ENCODE data around the gene FBLN2. TPM values are rescaled to one million over a fixed set of nuclear protein-coding genes. Genes with fewer than 3 reads are reported as not detected.

FBLN2 gene
- total and polyA plus RNA-seq, 3 experiments from 2014 or later, result 0.09 to 3.2 (median 0.18) TPM

DNA sequence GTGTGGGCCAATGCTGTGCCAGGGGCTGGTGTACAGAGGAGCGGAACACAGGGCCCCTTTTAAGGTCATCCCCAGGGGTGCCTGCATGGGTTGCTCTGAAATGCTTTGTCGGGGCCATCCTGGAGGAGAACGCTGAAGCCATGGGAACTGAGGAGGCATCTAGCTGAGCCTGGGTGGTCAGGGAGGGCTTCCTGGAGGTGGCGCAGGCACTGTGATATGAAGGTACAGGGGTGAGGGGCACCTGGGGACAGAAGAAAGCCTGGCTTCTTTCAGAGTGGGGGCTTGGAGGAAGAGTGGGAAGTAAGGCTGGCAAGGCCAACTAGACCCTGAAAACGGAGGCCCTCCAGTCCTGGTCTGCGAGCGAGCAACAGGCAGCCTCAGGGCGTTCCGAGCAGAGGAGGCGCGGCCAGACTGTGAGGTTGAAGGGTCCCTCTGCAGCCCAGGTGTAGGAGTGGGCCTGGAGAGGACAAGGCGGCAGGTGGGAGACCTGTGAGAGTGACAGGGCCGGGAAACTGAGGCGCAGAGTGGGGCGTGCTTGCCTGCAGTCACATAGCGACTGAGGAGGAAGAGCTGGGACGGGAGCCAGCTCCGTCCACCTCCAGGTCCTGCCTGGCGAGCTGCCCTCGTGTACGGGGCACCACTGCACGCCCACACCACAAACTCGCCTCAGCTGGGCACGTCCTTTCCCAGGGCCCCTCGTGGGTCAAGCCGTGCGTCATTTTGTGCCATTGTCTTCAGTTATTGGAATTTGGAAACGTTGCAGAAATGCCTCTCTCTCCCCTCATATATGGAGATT is 4.1 kb downstream of the FBLN2 start:
- Histone ChIP-seq H3K27ac (ENCODE audit: low read depth, low read length) (no peak overlapping the region), H3K9me3 (ENCODE audit: low read length) (no peaks in the 10 kb centered on the region), H3K36me3 (ENCODE audit: insufficient read depth, low read length) (no peaks in the 10 kb centered on the region), H3K4me1 (ENCODE audit: insufficient read depth, low read length) (no peaks in the 10 kb centered on the region), H3K27me3 (ENCODE audit: insufficient read depth, low read length, poor library complexity, severe bottlenecking) (peaks cover 11% of the 10 kb centered on the region), H3K4me3 (ENCODE audit: low read length) (no peak overlapping the region)
- Mint-ChIP-seq H3K36me3 (peaks cover 0 to 4% (median 0%) of the 10 kb centered on the region in 3 donors), H3K4me3 (no peak overlapping the region), H3K9me3 (peaks cover 0 to 3% (median 0%) of the 10 kb centered on the region in 5 donors), H3K27me3 (peaks cover 22 to 62% of the 10 kb centered on the region in 2 donors), H3K4me1 (peaks cover 6 to 12% (median 10%) of the 10 kb centered on the region in 3 donors), H3K27ac (no peak overlapping the region)
- ChIA-PET POLR2A (no interaction called here), CTCF (no interaction called here)
- no peak for DNase-seq

DNA sequence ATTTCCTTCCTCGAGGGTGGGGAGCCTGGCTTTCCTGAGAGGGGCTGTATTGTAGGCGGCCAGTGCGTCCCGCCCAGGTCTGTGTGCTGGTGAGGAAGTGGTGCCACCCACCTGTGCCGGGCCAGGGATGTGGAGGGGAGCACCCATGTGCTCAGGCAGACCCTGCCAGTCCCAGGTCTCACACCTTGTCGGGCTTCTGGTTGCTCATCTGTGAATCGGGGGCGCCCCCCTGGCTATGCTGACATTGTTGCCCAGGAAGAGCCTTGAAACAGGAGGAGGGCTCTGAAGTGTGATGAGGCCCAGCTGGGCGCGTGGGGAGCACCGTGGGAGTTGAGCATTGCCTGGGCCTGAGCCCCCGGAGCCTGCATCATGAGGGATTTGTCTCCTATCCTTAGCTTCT is 4.8 kb downstream of the FBLN2 start:
- Mint-ChIP-seq H3K27ac (no peak overlapping the region), H3K36me3 (peaks cover 0 to 4% (median 0%) of the 10 kb centered on the region in 3 donors), H3K4me3 (no peak overlapping the region), H3K4me1 (peaks cover 5 to 6% (median 6%) of the 10 kb centered on the region in 3 donors), H3K9me3 (peaks cover 0 to 3% (median 0%) of the 10 kb centered on the region in 5 donors), H3K27me3 (peaks cover 20 to 60% of the 10 kb centered on the region in 2 donors)
- Histone ChIP-seq H3K4me3 (ENCODE audit: low read length) (no peak overlapping the region), H3K27ac (ENCODE audit: low read depth, low read length) (no peak overlapping the region), H3K9me3 (ENCODE audit: low read length) (no peaks in the 10 kb centered on the region), H3K4me1 (ENCODE audit: insufficient read depth, low read length) (no peaks in the 10 kb centered on the region), H3K36me3 (ENCODE audit: insufficient read depth, low read length) (no peaks in the 10 kb centered on the region), H3K27me3 (ENCODE audit: insufficient read depth, low read length, poor library complexity, severe bottlenecking) (peaks cover 7% of the 10 kb centered on the region)
- CTCF ChIA-PET, result no interaction called here
- POLR2A ChIA-PET, result no interaction called here
- DNase-seq, result no peak

DNA sequence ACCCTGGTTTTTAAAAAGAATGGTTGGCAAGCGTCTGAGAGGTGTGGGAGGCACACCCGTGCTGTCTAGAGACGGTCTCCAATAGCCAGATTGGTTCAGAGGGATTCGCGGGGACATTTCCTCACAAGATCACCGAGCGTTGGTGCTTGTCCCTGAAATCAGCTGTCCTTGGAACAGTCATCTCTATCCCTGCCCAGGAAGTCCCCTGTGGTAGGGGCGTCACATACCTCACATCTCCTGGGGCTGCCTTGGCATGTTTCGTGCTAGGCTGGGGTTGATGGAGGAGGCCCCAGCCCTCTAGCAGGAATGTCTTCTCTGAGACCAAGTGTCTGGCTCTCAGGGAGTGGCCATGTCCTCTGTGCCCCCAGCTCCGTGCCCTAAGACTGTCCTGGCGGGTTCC is 6.8 kb downstream of the FBLN2 start:
- POLR2A ChIA-PET, result no interaction called here

DNA sequence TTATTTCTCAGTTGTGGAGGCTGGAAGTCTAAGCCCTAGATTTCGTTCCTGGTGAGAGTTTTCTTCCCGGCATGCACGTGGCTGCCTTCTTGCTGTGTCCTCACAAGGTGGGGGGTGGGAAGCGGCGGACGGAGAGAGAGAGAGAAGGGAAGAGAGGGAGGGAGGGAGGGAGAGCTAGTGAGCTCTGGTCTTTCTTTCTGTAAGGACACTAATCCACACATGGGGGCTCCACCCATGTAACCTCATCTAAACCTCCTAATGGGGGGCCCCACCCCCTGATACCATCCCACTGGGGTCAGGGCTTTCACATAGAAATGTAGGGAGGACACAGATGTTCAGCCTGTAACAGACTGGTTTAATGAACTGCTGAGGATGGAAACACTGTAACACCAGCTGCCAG is 7.3 kb downstream of the FBLN2 start:
- H3K36me3 Mint-ChIP-seq, result no peaks in the 10 kb centered on the region

More for the DNA sequence above, 6.8 kb downstream of the FBLN2 start:
- H3K36me3 Mint-ChIP-seq, result no peaks in the 10 kb centered on the region
- H3K9me3 Mint-ChIP-seq, result peaks cover 0 to 1% (median 0%) of the 10 kb centered on the region in 5 donors
- Histone ChIP-seq H3K27ac (ENCODE audit: low read depth, low read length) (no peak overlapping the region), H3K4me1 (ENCODE audit: insufficient read depth, low read length) (no peaks in the 10 kb centered on the region), H3K4me3 (ENCODE audit: low read length) (no peak overlapping the region), H3K36me3 (ENCODE audit: insufficient read depth, low read length) (no peaks in the 10 kb centered on the region), H3K9me3 (ENCODE audit: low read length) (no peaks in the 10 kb centered on the region), H3K27me3 (ENCODE audit: insufficient read depth, low read length, poor library complexity, severe bottlenecking) (no peaks in the 10 kb centered on the region)
- H3K4me3 Mint-ChIP-seq, result no peak overlapping the region
- H3K4me1 Mint-ChIP-seq, result no peaks in the 10 kb centered on the region
- H3K27ac Mint-ChIP-seq, result no peak overlapping the region
- peaks cover 15 to 57% of the 10 kb centered on the region in 2 donors for H3K27me3 Mint-ChIP-seq
- CTCF ChIA-PET, result no interaction called here
- DNase-seq, result no peak

DNA sequence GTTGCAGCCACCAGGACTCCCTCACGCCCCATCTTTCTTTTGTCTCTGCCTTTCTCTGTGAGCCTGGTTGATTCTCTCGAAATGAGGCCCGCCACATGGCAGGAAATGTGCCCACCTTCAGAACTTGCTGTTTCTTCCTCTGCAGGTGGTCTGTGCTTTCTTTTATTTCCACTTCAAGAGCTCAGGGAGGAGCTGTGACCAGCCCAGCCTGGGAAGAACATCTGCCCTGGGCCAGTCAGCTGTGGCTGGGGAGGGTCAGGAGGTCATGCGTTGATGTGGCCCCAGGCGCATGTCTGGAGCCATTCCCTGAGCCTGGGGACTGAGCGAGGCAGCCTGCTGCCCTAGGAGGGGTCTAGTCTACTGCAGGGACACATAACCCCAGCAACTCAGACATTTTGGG is 8.0 kb downstream of the FBLN2 start:
- H3K4me1 ChIP-seq (ENCODE audit: insufficient read depth, low read length), result no peaks in the 10 kb centered on the region
- no peak overlapping the region for H3K4me3 Mint-ChIP-seq
- H3K36me3 Mint-ChIP-seq, result no peaks in the 10 kb centered on the region
- H3K27ac ChIP-seq (ENCODE audit: low read depth, low read length), result no peak overlapping the region
- no peak for DNase-seq
- H3K9me3 ChIP-seq (ENCODE audit: low read length), result no peaks in the 10 kb centered on the region
- H3K9me3 Mint-ChIP-seq, result peaks cover 0 to 1% (median 0%) of the 10 kb centered on the region in 5 donors
- H3K4me1 Mint-ChIP-seq, result no peaks in the 10 kb centered on the region
- no peak overlapping the region for H3K4me3 ChIP-seq (ENCODE audit: low read length)
- POLR2A ChIA-PET, result no interaction called here
- CTCF ChIA-PET, result no interaction called here
- H3K36me3 ChIP-seq (ENCODE audit: insufficient read depth, low read length), result no peaks in the 10 kb centered on the region
- peak overlapping the region in 1 of 8 donors; percentile 50 for H3K27ac Mint-ChIP-seq
- H3K27me3 ChIP-seq (ENCODE audit: insufficient read depth, low read length, poor library complexity, severe bottlenecking), result no peaks in the 10 kb centered on the region
- H3K27me3 Mint-ChIP-seq, result peaks cover 15 to 53% of the 10 kb centered on the region in 2 donors

More for the DNA sequence above, 7.3 kb downstream of the FBLN2 start:
- H3K4me3 ChIP-seq (ENCODE audit: low read length), result no peak overlapping the region
- DNase-seq, result no peak
- H3K36me3 ChIP-seq (ENCODE audit: insufficient read depth, low read length), result no peaks in the 10 kb centered on the region
- Mint-ChIP-seq H3K27me3 (peaks cover 15 to 56% of the 10 kb centered on the region in 2 donors), H3K27ac (no peak overlapping the region), H3K4me3 (no peak overlapping the region), H3K4me1 (no peaks in the 10 kb centered on the region), H3K9me3 (peaks cover 0 to 1% (median 0%) of the 10 kb centered on the region in 5 donors)
- H3K27me3 ChIP-seq (ENCODE audit: insufficient read depth, low read length, poor library complexity, severe bottlenecking), result no peaks in the 10 kb centered on the region
- no peaks in the 10 kb centered on the region for H3K4me1 ChIP-seq (ENCODE audit: insufficient read depth, low read length)
- no peak overlapping the region for H3K27ac ChIP-seq (ENCODE audit: low read depth, low read length)
- CTCF ChIA-PET, result no interaction called here
- POLR2A ChIA-PET, result no interaction called here
- H3K9me3 ChIP-seq (ENCODE audit: low read length), result no peaks in the 10 kb centered on the region

DNA sequence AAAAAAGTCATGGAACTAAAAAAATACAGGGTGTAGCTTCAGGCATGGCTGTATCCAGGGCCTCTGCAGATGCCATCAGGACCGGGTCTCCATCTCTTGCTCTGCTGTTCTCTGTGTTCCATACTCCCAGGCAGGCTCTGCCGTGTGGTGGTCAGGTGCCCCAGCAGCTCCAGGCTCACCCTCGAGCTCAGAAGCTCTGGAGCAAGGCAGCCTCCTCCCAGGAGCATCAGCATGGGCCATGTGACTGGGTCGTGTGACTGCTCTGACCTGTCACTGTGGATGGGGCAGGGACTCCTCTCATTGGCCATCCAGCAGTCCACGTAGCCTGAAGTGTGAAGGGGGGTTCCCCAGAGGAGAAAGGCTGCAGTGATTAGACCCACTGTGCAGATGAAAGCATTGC is 8.5 kb downstream of the FBLN2 start:
- H3K4me3 Mint-ChIP-seq, result no peak overlapping the region
- Histone ChIP-seq H3K36me3 (ENCODE audit: insufficient read depth, low read length) (no peaks in the 10 kb centered on the region), H3K27me3 (ENCODE audit: insufficient read depth, low read length, poor library complexity, severe bottlenecking) (no peaks in the 10 kb centered on the region), H3K27ac (ENCODE audit: low read depth, low read length) (no peak overlapping the region), H3K4me1 (ENCODE audit: insufficient read depth, low read length) (no peaks in the 10 kb centered on the region), H3K9me3 (ENCODE audit: low read length) (no peaks in the 10 kb centered on the region), H3K4me3 (ENCODE audit: low read length) (no peak overlapping the region)
- ChIA-PET CTCF (no interaction called here), POLR2A (no interaction called here)
- peaks cover 0 to 1% (median 0%) of the 10 kb centered on the region in 5 donors for H3K9me3 Mint-ChIP-seq
- no peak for DNase-seq
- no peaks in the 10 kb centered on the region for H3K4me1 Mint-ChIP-seq
- peaks cover 14 to 48% of the 10 kb centered on the region in 2 donors for H3K27me3 Mint-ChIP-seq
- no peaks in the 10 kb centered on the region for H3K36me3 Mint-ChIP-seq
- no peak overlapping the region for H3K27ac Mint-ChIP-seq

DNA sequence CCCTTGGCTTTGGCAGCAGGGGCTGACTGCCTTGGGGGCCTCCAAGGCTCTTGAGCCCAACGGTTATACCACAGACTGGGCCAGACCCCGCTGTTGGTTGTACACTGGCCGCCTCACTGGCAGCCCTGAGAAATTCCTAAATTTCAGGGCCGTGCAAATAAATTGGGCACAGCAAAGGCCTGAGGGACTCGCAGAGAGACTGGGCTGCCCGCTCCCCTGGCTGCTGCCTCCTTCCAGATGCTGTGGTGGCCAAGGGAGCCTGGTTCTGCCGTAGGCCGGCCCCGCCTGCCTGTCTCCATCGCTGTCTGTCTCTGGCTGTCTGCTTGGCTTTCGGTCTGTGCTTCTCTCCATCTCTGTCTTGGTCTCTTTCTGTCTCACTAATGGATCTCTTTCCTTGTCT is 9.0 kb downstream of the FBLN2 start:
- ChIA-PET POLR2A (no interaction called here), CTCF (no interaction called here)
- H3K4me3 Mint-ChIP-seq, result no peak overlapping the region
- no peaks in the 10 kb centered on the region for H3K4me1 ChIP-seq (ENCODE audit: insufficient read depth, low read length)
- H3K9me3 ChIP-seq (ENCODE audit: low read length), result no peaks in the 10 kb centered on the region
- no peak overlapping the region for H3K27ac Mint-ChIP-seq
- no peaks in the 10 kb centered on the region for H3K27me3 ChIP-seq (ENCODE audit: insufficient read depth, low read length, poor library complexity, severe bottlenecking)
- H3K4me1 Mint-ChIP-seq, result no peaks in the 10 kb centered on the region
- no peak overlapping the region for H3K27ac ChIP-seq (ENCODE audit: low read depth, low read length)
- peaks cover 15 to 43% of the 10 kb centered on the region in 2 donors for H3K27me3 Mint-ChIP-seq
- H3K4me3 ChIP-seq (ENCODE audit: low read length), result no peak overlapping the region
- no peak for DNase-seq
- H3K9me3 Mint-ChIP-seq, result peaks cover 0 to 1% (median 0%) of the 10 kb centered on the region in 5 donors
- H3K36me3 Mint-ChIP-seq, result no peaks in the 10 kb centered on the region
- H3K36me3 ChIP-seq (ENCODE audit: insufficient read depth, low read length), result no peaks in the 10 kb centered on the region

DNA sequence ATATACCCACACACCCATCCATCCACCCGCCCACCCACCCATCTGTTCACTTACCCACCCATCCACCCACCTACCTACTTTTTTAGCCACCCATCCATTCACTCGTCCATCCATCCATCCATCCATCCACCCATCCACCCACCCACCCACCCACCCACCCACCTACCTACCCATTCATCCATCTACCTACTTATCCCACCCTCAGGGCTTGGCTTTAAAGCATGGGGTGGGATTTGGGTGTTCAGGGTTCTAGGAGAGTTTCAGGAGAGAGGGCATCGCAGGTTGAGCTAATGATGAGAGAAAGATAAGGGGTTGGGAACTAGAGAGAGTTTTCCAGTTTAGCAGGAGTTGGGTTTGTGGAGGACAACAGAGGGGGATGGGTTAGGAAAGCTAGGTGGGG is 9.7 kb downstream of the FBLN2 start:
- CTCF ChIA-PET, result no interaction called here

More for the DNA sequence above, 9.7 kb downstream of the FBLN2 start:
- Histone ChIP-seq H3K36me3 (ENCODE audit: insufficient read depth, low read length) (no peaks in the 10 kb centered on the region), H3K4me3 (ENCODE audit: low read length) (no peak overlapping the region), H3K9me3 (ENCODE audit: low read length) (no peaks in the 10 kb centered on the region), H3K27ac (ENCODE audit: low read depth, low read length) (no peak overlapping the region), H3K27me3 (ENCODE audit: insufficient read depth, low read length, poor library complexity, severe bottlenecking) (no peaks in the 10 kb centered on the region), H3K4me1 (ENCODE audit: insufficient read depth, low read length) (no peaks in the 10 kb centered on the region)
- H3K4me3 Mint-ChIP-seq, result no peak overlapping the region
- H3K36me3 Mint-ChIP-seq, result no peaks in the 10 kb centered on the region
- no peak overlapping the region for H3K27ac Mint-ChIP-seq
- H3K9me3 Mint-ChIP-seq, result peaks cover 0 to 1% (median 0%) of the 10 kb centered on the region in 5 donors
- peaks cover 15 to 39% of the 10 kb centered on the region in 2 donors for H3K27me3 Mint-ChIP-seq
- no peak for DNase-seq
- no peaks in the 10 kb centered on the region for H3K4me1 Mint-ChIP-seq
- POLR2A ChIA-PET, result no interaction called here

All from CD8-positive, alpha-beta memory T cell (primary cell).